HG03378 (cell line): ENCODE measurements around the gene CC2D2A.
A peak's percentile ranks its signal among the peaks of the same experiment; 100 is the strongest.

ENCODE experiments used
- ATAC-seq: cut with Tn5 transposase; IDR thresholded peaks from one replicate; pipeline ENCODE4 v1.9.1; 2021; ENCODE audit warnings: mild to moderate bottlenecking, moderate library complexity; ENCODE audit not compliant: unreplicated experiment

Gene CC2D2A

GRCh38 chr4:15636818-15637217 lies 167.1 kb downstream of the CC2D2A start:
- no peak for ATAC-seq

DNA sequence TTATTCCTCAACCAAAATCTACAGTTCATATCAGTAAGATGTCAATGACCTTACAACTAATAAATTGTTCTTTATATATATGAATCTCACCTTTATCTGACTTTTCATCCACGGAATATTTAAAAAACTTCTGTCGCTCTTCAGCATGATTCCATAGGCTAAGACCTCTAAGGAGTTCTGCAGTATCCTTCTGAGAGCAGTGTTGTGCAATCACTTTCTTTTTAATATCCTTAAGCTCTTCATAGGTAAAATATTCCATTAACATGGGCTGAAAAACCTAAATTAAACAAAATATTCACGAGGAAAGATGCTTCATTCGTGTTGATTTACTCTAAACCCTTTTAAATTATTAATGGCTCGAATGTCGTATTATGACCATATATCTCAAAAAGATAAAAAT lies 168.7 kb downstream of the CC2D2A start:
- no peak for ATAC-seq

GRCh38 chr4:15648600-15648999 lies 178.9 kb downstream of the CC2D2A start:
- peak; percentile 62 for ATAC-seq

GRCh38 chr4:15649914-15650545 lies 180.3 kb downstream of the CC2D2A start:
- peak; percentile 52 for ATAC-seq
